CD4-positive, alpha-beta T cell treated with Interleukin-1 beta for 1 hour (primary cell): Measurements from ENCODE around the gene NTS.

Source experiments
- DNase-seq, 2 donors: peaks; one replicate each; pipeline ENCODE4 v3.0.0-alpha.2; 2020 to 2022

The NTS gene

DNA sequence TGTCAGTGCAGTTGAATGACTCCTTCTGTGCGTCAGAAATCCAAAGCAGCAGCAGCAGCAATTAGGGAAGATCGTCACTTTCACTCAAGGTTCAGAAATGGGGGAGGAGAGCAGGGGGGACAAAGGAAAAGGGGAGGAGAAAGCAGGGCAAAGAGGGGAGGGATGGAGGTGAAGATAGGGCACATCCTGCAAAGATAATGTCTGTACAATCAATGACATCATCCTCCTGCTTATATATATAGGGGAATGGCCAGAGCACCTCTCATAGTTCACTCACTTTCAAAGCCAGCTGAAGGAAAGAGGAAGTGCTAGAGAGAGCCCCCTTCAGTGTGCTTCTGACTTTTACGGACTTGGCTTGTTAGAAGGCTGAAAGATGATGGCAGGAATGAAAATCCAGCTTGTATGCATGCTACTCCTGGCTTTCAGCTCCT is at the start of gene NTS:
Gene NTS (plus strand): TSS at position 265 of the 431 bp plus-strand sequence. CDS start 109 bp downstream, at position 374.
- DNase-seq: no peak

DNA sequence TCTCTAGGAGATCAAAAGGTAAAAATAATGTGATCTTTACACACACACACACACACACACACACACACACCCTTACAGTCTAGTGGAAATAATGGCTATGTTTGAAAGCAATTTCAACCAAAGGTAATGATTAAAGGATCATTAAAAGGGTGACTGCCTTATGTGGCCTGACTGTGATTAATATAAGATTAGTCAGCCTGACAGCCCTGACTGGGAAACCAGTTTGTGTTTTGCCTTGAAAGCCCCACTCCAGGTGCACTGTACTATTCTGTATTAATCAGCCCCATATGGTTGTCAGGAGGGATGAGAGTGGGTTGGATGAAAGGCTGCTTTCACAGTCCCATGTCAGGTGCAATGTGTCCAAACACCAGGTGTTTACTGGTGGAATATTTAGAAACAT is 48.3 kb upstream of the NTS start:
- no peak for DNase-seq

DNA sequence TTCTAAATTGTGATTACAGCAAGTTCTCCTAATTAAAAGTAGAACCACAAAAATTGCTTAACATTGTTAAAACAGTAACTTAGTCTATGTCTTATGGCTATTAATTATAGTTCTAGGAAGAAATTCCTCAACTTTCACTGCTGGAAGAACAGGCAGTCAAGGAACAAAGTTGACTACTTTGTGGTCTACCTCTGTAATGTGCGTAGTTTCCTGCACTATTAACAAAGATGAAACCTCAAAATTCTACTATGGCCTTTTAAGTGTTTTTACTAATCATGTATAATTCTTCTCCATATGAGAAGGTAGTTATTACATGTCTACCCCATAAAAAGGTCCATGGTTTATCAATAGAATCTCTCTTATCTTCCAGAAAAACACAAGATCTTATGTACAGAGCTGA is 45.5 kb upstream of the NTS start:
- no peak for DNase-seq

GRCh38 chr12:85829391-85829790 is 44.7 kb upstream of the NTS start:
- no peak for DNase-seq

DNA sequence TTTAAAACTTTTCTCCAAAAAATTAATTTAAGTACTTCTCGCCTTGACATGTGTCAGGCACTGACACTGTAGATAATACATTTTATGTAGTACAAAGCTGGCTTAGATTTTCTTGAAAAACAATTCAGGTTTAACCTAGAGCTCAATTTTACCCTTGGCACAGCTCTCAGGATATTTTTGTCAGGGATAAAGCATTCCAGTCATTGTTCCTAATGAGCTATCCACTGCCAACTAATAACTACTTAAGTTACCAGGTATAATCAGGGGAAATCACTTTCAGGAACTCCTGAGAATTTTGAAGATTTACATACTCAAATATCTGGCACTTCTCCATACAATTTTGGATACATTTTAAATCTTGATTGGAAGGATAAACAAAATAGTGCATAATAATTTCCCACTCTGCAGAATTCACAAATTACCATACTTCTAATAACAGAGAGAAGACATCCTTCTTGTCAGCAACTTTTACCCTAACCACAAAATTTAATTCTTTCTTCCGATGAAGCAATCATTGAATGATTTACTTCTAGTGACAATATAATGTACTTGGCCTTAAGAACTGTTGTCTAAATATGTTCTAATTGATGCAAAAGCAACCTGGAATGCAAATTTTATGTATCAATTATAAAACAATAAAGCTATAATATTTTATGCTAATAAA is 42.6 kb upstream of the NTS start:
- no peak for DNase-seq

- no peak for DNase-seq
Observed at GRCh38 chr12:85833579-85833978, 40.5 kb upstream of the NTS start.

DNA sequence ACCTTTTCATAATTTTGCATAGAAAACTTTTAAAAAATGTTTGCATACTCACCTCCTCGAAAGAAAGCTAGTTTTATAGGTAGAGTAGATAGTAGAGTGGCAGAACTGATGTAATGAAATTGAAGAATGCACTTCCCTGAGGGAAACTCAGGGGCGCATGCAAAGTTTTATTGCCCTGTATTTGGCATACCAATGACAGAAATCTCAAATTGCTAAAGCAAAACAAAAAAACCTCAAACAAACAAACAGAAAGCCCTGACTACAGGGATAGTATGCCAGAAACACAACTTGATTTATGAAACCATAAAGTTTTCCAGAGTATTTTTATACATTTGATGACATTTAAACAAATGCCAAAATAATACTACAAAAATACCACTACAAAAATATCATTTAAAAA is 39.7 kb upstream of the NTS start:
- no peak for DNase-seq

DNA sequence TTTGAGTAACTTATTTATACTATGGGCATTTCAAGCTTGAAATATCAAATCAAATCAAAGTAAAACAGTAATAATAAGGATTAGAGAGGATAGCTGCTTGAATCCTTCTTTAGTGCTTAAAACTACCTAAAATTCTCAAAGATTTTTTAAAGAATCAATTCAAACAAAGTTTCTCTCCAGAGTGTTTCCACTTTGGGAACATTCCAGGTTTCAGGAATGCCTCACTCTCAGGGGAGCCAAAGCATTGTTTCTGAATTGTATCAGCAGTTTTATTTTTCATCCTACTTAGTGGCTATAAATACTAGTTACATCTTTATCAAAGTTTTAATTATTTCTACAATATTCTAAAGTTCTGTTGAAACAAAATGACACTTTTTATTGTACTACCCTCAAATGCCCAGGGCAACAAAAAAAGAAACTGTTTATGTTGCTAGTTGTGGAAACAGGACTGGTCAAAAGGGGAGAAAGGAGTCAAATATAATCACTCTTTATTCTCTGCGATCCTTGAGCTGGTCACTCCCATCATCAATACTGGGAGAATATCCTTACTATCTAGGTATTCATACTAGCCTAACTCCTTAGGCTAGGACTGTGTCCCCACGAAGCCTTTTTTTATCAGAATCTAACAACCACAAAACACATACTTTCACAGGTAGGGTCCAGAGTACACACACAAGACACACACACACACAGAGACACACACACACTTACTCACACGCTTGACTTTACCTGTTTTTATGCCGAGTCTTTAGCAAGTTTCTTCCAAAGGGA is 38.5 kb upstream of the NTS start:
- DNase-seq: no peak

- DNase-seq: no peak
Observed at GRCh38 chr12:85836197-85837090, 37.7 kb upstream of the NTS start, which contains the start of gene RASSF9. RASSF9 (minus strand) TSS chr12:85836409; CDS start chr12:85836201, 208 bp downstream.

DNA sequence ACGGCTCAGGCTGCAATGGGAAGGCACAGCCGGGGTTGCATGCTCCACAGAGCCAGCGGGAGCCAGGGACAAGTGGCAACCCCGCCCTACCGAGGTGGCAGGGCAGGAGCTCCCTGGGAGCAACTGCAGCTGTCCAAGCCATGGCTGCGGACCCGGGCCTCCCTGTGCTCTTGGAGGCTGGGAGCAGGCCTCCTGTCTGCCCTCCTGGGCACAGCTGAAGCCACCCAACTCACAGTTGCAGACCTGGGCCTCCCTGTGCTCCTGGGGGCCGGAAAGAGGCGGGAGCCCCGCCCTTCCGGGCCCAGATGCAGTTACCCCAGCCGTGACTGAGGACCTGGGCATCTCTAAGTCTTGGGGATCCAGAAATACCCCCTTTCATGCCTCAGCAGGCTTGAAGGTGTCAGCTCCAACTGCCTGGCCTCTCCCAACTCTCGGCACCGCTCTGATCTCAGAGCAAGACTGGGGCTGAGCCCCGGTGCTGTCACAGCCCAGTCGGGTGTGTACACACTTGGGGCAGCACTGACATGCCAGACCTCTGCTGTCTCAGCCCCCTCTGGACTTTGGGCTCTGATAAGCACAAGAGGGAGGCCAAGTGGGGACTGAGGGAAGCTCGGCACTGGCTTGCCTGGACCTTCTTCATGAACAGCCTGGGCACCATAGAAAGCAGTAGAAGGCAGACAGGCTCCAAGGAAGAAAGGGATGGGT is 30.3 kb upstream of the NTS start:
- no peak for DNase-seq

GRCh38 chr12:85849344-85849743 is 24.8 kb upstream of the NTS start:
- DNase-seq: no peak

DNA sequence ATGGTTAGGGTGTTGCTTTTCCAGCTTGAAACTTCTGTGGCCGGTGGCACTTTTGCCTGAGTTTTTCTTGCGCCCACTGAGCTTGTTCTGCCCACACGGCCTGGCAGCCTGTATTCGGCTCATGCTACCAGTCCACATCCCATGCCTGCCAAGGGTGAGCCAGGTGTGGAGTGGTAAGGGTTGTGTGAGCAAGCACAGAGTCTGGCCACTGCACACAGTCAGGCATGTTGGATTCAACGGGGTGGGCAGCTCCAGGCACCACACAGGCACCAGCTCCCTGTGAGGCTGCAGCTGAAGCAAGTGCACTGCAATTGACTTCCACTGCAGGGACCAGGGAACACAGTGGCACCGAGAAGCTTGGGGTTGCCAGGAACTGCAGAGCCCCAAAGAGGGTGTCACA is 18.8 kb upstream of the NTS start:
- DNase-seq: no peak

DNA sequence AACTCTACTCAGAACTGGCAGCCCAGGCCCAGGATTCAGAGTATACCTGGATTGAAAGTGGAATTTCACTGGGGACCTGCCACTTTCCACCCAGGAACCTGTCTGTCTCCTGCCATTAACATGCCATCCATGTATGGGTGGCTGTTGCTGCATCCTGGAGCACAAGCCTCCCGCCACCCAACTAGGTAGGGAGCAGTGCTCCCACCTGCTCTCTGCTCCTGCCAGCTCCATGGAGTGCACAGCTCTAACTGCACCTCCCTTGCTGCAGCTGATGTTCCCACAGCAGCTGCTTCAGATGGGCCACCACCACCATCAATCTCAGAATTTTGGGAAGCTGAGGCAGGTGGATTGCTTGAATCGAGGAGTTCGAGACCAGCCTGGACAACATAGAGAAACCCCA is 17.1 kb upstream of the NTS start:
- DNase-seq: no peak

DNA sequence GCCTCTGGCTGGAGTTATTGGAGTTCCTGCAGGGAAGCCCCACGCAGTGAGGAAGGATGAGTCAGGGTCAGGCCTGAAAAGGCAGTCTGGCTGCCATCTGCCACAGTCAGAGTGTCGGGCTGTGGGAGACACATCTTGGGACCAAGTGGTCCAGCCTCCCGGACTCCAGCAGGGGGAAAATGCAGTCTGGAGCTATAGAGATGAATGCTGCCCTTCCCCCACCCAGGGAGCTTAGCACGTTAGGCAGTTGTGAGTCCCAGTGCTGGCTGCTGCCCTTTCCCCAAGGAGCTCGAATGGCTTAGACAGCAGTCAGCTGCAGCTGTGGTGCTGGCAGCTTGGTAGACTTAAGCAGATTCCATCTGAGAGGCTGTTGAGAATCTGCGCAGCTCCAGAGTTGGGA is 8.2 kb upstream of the NTS start:
- DNase-seq: no peak

- no peak for DNase-seq
Observed at GRCh38 chr12:85866986-85867776, 6.9 kb upstream of the NTS start.

- DNase-seq: peak in 1 of 2 donors; percentile 13
Observed at GRCh38 chr12:85872497-85873091, 1.5 kb upstream of the NTS start.

GRCh38 chr12:85877459-85877858 is 3.4 kb downstream of the NTS start:
- DNase-seq: no peak

GRCh38 chr12:85883763-85884162 is 9.7 kb downstream of the NTS start:
- no peak for DNase-seq

DNA sequence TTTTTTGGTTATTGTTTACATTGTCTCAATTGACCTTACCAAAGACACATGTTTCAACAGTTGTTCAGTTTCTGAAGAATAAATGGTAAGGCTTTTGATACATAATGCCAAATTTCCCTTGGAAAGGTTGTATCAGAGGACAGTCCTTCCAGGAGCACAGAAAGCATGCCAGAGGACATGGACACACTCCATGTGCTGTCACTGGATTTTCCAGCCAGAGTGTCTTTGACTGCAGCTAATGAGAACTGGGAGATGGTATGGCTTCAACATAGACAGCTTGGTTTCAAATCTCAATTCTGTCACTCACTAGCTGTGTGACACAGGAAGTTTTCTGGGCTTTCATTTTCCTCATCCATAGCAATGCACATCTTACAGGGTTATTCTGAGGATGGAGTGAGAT is 20.6 kb downstream of the NTS start:
- DNase-seq: no peak

- DNase-seq: no peak
Observed at GRCh38 chr12:85920324-85920947, 46.3 kb downstream of the NTS start.

GRCh38 chr12:85923767-85924331 is 49.8 kb downstream of the NTS start:
- DNase-seq: no peak
